ENCODE results near the gene NIPSNAP2. TPM values are rescaled to one million over a fixed set of nuclear protein-coding genes. Genes with fewer than 3 reads are reported as not detected.

The NIPSNAP2 gene
- total and polyA plus RNA-seq, 2 donors from 2014 or later, result 60.3 to 64.4 TPM

DNA sequence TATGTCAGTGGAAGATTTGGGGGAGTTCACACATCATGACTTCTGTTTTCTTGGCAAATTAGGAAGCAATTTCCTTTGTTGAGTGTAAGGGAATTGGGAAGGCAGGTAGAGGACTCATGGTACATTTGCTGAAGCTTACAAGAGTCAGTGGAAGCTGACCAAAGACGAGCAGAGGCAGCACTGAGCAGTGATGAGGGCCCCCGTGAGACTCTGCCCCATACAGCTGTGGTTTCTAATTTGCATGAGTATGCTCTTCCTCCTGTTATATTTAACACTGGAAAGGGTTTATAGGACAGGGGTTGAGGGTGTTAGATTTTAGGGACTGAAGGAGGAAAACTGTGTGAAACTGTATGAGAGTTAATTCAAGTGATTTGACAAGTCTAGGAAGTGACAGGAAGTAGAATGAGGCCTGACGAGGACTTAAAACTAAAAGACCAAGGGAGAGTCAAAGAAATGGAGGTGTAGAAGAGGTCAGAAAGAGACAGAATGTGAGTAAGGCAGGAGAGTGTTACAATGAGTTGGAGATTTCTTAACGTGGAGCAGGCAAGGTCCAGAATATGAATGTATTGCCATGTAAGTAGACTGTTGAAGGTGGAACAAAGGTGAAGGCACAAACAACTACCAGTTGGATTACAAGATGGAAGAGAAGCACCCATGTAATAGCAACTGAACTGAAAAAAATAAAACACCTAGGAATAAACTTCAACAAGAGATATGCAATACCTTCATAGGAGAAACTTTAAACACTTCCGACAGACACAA lies 36.2 kb upstream of the NIPSNAP2 start:
- H3K9me3 ChIP-seq (ENCODE audit: control insufficient read depth in 2 of 3, insufficient read depth in 1 of 3, low read length in 3 of 3), result no peaks in the 10 kb centered on the region
- no peaks in the 10 kb centered on the region for H3K4me1 ChIP-seq (ENCODE audit: control insufficient read depth in 2 of 3, insufficient read depth in 2 of 3, low read depth in 1 of 3, low read length in 3 of 3)
- TF ChIP-seq, protein P1, sequence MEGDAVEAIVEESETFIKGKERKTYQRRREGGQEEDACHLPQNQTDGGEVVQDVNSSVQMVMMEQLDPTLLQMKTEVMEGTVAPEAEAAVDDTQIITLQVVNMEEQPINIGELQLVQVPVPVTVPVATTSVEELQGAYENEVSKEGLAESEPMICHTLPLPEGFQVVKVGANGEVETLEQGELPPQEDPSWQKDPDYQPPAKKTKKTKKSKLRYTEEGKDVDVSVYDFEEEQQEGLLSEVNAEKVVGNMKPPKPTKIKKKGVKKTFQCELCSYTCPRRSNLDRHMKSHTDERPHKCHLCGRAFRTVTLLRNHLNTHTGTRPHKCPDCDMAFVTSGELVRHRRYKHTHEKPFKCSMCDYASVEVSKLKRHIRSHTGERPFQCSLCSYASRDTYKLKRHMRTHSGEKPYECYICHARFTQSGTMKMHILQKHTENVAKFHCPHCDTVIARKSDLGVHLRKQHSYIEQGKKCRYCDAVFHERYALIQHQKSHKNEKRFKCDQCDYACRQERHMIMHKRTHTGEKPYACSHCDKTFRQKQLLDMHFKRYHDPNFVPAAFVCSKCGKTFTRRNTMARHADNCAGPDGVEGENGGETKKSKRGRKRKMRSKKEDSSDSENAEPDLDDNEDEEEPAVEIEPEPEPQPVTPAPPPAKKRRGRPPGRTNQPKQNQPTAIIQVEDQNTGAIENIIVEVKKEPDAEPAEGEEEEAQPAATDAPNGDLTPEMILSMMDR (IDR thresholded peaks at IDR 0.05; ENCODE audit: borderline replicate concordance, extremely low read depth, insufficient read depth), result no peak
- H3K4me3 ChIP-seq (ENCODE audit: low read length in 3 of 3), result no peak overlapping the region
- DNase-seq (no peak), FAIRE-seq (no peak)
- H3K9ac ChIP-seq (ENCODE audit: low read length in 3 of 3), result no peak overlapping the region
- intact Hi-C loops (cut with DNase I), result no loop called here
- H3K36me3 ChIP-seq (ENCODE audit: control insufficient read depth in 2 of 3, insufficient read depth in 3 of 3, low read length in 3 of 3), result peaks cover 1 to 4% (median 2%) of the 10 kb centered on the region in 3 donors
- H3K27ac ChIP-seq (ENCODE audit: low read depth in 2 of 2, low read length in 2 of 2), result no peak overlapping the region
- no peaks in the 10 kb centered on the region for H3K27me3 ChIP-seq (ENCODE audit: control insufficient read depth, insufficient read depth, low read length)

DNA sequence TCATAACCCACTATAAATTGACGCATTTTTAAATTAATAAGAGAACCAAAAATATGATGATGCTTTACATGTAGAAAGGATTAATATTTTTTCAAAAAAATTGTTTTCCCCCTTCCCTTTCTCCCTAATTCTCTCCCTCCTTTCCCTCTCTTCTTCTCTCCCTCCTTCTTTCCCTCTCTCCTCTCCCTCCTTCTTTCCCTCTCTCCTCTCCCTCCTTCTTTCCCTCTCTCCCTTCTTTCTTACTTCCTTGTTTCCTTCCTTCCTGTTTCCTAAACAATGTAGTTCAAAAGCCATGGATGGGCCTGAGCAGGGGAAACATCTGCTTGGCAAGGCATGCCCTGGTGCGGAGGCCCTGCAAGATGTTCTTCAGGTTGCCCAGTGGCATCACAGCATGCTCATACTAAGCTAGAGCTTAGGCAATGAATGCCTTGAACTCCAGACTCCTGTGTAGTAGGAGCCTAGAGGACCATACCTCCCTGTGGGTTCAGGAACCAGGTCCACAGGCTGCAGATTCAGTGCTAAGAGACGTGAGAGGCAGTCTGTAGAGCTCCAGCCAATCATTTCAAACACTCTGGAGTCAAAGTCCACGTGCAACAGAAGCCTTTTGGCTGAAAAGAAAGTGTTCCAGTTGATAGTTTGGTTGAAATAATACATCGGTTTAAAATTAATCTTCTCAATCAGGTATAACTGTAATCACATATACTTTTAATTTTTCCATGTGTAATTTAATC lies 32.8 kb upstream of the NIPSNAP2 start:
- TF ChIP-seq, protein P1 (IDR thresholded peaks at IDR 0.05; ENCODE audit: borderline replicate concordance, extremely low read depth, insufficient read depth), result no peak
- peaks cover 0 to 2% (median 0%) of the 10 kb centered on the region in 3 donors for H3K36me3 ChIP-seq (ENCODE audit: control insufficient read depth in 2 of 3, insufficient read depth in 3 of 3, low read length in 3 of 3)
- H3K27me3 ChIP-seq (ENCODE audit: control insufficient read depth, insufficient read depth, low read length), result no peaks in the 10 kb centered on the region
- H3K4me3 ChIP-seq (ENCODE audit: low read length in 3 of 3), result no peak overlapping the region
- H3K9ac ChIP-seq (ENCODE audit: low read length in 3 of 3), result no peak overlapping the region
- H3K9me3 ChIP-seq (ENCODE audit: control insufficient read depth in 2 of 3, insufficient read depth in 1 of 3, low read length in 3 of 3), result peaks cover 0 to 5% (median 0%) of the 10 kb centered on the region in 3 donors
- H3K27ac ChIP-seq (ENCODE audit: low read depth in 2 of 2, low read length in 2 of 2), result no peak overlapping the region
- no peaks in the 10 kb centered on the region for H3K4me1 ChIP-seq (ENCODE audit: control insufficient read depth in 2 of 3, insufficient read depth in 2 of 3, low read depth in 1 of 3, low read length in 3 of 3)
- FAIRE-seq (no peak), DNase-seq (no peak)
- intact Hi-C loops (cut with DNase I), result no loop called here

DNA sequence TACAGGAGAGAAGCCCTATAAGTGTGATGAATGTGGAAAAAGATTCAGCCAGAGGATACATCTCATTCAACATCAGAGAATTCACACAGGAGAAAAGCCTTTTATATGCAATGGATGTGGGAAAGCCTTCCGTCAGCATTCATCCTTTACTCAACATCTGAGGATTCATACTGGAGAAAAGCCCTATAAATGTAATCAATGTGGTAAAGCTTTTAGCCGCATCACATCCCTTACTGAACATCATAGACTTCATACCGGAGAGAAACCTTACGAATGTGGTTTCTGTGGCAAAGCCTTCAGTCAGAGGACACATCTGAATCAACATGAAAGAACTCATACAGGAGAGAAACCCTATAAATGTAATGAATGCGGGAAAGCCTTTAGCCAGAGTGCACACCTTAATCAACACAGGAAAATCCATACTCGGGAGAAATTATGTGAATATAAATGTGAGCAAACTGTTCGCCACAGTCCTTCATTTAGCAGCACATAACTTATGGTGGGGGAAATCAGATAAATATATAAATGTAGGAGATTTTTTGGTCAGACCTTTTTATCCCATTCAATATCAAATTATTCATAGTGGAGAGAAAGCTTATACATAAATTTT lies 24.8 kb upstream of the NIPSNAP2 start:
- no peak overlapping the region for H3K9ac ChIP-seq (ENCODE audit: low read length in 3 of 3)
- TF ChIP-seq, protein P1 (IDR thresholded peaks at IDR 0.05; ENCODE audit: borderline replicate concordance, extremely low read depth, insufficient read depth), result no peak
- H3K36me3 ChIP-seq (ENCODE audit: control insufficient read depth in 2 of 3, insufficient read depth in 3 of 3, low read length in 3 of 3), result peaks cover 0 to 10% (median 3%) of the 10 kb centered on the region in 3 donors
- DNase-seq (no peak), FAIRE-seq (no peak)
- H3K9me3 ChIP-seq (ENCODE audit: control insufficient read depth in 2 of 3, insufficient read depth in 1 of 3, low read length in 3 of 3), result peaks cover 3 to 27% (median 4%) of the 10 kb centered on the region in 3 donors
- no peaks in the 10 kb centered on the region for H3K27me3 ChIP-seq (ENCODE audit: control insufficient read depth, insufficient read depth, low read length)
- intact Hi-C loops (cut with DNase I), result no loop called here
- no peak overlapping the region for H3K4me3 ChIP-seq (ENCODE audit: low read length in 3 of 3)
- no peaks in the 10 kb centered on the region for H3K4me1 ChIP-seq (ENCODE audit: control insufficient read depth in 2 of 3, insufficient read depth in 2 of 3, low read depth in 1 of 3, low read length in 3 of 3)
- H3K27ac ChIP-seq (ENCODE audit: low read depth in 2 of 2, low read length in 2 of 2), result no peak overlapping the region

All from kidney (tissue), 14 donors.